Measurements from ENCODE around the gene HPGD. TPM values are rescaled to one million over a fixed set of nuclear protein-coding genes. Genes with fewer than 3 reads are reported as not detected.

The HPGD gene
- total and polyA plus RNA-seq, 7 experiments from 2014 or later, result 2.5 to 13.5 (median 6.3) TPM

GRCh38 chr4:174474457-174475075, 47.7 kb downstream of the HPGD start:
- ATAC-seq (no peak), DNase-seq (no peak)
- Histone ChIP-seq H3K4me3 (ENCODE audit: low read length) (no peak overlapping the region), H3K9me3 (ENCODE audit: control insufficient read depth in 2 of 3, low read length in 3 of 3) (no peaks in the 10 kb centered on the region), H3K4me1 (ENCODE audit: control insufficient read depth in 2 of 2, insufficient read depth in 2 of 2, low read length in 2 of 2) (no peaks in the 10 kb centered on the region), H3K36me3 (ENCODE audit: control insufficient read depth in 2 of 3, insufficient read depth in 3 of 3, low read length in 3 of 3) (no peaks in the 10 kb centered on the region), H3K27me3 (ENCODE audit: control insufficient read depth in 2 of 2, insufficient read depth in 2 of 2, low read length in 2 of 2) (no peaks in the 10 kb centered on the region), H3K27ac (ENCODE audit: low read depth, low read length) (no peak overlapping the region)
- Mint-ChIP-seq H3K9me3 (peaks cover 0 to 5% (median 0%) of the 10 kb centered on the region in 11 donors), H3K36me3 (no peaks in the 10 kb centered on the region), H3K4me3 (no peak overlapping the region), H3K4me1 (peaks cover 0 to 4% (median 0%) of the 10 kb centered on the region in 7 donors), H3K27ac (no peak overlapping the region), H3K27me3 (peaks cover 0 to 10% (median 0%) of the 10 kb centered on the region in 5 donors)
- ChIA-PET POLR2A (no interaction called here), CTCF (no interaction called here)
- intact Hi-C loops (cut with micrococcal nuclease), result no loop called here

DNA sequence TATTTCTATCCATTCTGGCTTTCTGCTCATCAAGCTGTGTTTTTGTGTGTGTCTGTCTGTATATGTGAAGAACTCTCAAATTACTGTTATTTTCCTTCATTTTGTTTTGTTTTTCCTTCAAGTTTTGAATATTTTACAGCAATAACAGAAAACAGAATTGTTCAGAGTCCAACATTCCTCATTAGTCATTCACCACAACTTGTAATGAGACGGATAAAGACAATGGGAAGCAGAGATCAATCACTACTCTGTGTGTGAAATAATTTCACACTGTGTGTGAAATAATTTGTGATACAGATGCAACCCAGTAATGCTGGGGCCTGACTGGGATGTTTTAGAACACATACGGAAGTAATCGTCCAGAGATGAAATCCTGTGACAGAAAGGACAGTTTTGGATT, 55.2 kb downstream of the HPGD start:
- Histone ChIP-seq H3K4me1 (ENCODE audit: control insufficient read depth in 2 of 2, insufficient read depth in 2 of 2, low read length in 2 of 2) (no peaks in the 10 kb centered on the region), H3K27ac (ENCODE audit: low read depth, low read length) (no peak overlapping the region), H3K9me3 (ENCODE audit: control insufficient read depth in 2 of 3, low read length in 3 of 3) (peaks cover 0 to 5% (median 0%) of the 10 kb centered on the region in 3 experiments), H3K36me3 (ENCODE audit: control insufficient read depth in 2 of 3, insufficient read depth in 3 of 3, low read length in 3 of 3) (no peaks in the 10 kb centered on the region), H3K27me3 (ENCODE audit: control insufficient read depth in 2 of 2, insufficient read depth in 2 of 2, low read length in 2 of 2) (no peaks in the 10 kb centered on the region), H3K4me3 (ENCODE audit: low read length) (no peak overlapping the region)
- H3K36me3 Mint-ChIP-seq, result no peaks in the 10 kb centered on the region
- intact Hi-C loops (cut with micrococcal nuclease), result no loop called here
- H3K4me3 Mint-ChIP-seq, result no peak overlapping the region
- ChIA-PET CTCF (no interaction called here), POLR2A (no interaction called here)
- peaks cover 0 to 4% (median 0%) of the 10 kb centered on the region in 7 donors for H3K4me1 Mint-ChIP-seq
- H3K27me3 Mint-ChIP-seq, result peaks cover 0 to 8% (median 6%) of the 10 kb centered on the region in 5 donors
- DNase-seq (no peak), ATAC-seq (no peak)
- H3K27ac Mint-ChIP-seq, result no peak overlapping the region
- peaks cover 0 to 10% (median 5%) of the 10 kb centered on the region in 11 donors for H3K9me3 Mint-ChIP-seq

- Mint-ChIP-seq H3K9me3 (peaks cover 0 to 12% (median 5%) of the 10 kb centered on the region in 11 donors), H3K27ac (no peak overlapping the region), H3K4me3 (no peak overlapping the region), H3K36me3 (no peaks in the 10 kb centered on the region), H3K27me3 (peaks cover 0 to 8% (median 4%) of the 10 kb centered on the region in 5 donors), H3K4me1 (peaks cover 0 to 1% (median 0%) of the 10 kb centered on the region in 7 donors)
- Histone ChIP-seq H3K4me1 (ENCODE audit: control insufficient read depth in 2 of 2, insufficient read depth in 2 of 2, low read length in 2 of 2) (no peaks in the 10 kb centered on the region), H3K27ac (ENCODE audit: low read depth, low read length) (no peak overlapping the region), H3K27me3 (ENCODE audit: control insufficient read depth in 2 of 2, insufficient read depth in 2 of 2, low read length in 2 of 2) (no peaks in the 10 kb centered on the region), H3K4me3 (ENCODE audit: low read length) (no peak overlapping the region), H3K9me3 (ENCODE audit: control insufficient read depth in 2 of 3, low read length in 3 of 3) (peaks cover 0 to 5% (median 0%) of the 10 kb centered on the region in 3 experiments), H3K36me3 (ENCODE audit: control insufficient read depth in 2 of 3, insufficient read depth in 3 of 3, low read length in 3 of 3) (no peaks in the 10 kb centered on the region)
- ChIA-PET CTCF (no interaction called here), POLR2A (no interaction called here)
- intact Hi-C loops (cut with micrococcal nuclease), result no loop called here
- DNase-seq (no peak), ATAC-seq (peak; percentile 54)
These were observed 57.3 kb downstream of the HPGD start for GRCh38 chr4:174464949-174465348.

- no peak for ATAC-seq
- Mint-ChIP-seq H3K4me3 (no peak overlapping the region), H3K36me3 (no peaks in the 10 kb centered on the region)
These were observed 60.7 kb downstream of the HPGD start for GRCh38 chr4:174461466-174462106.

DNA sequence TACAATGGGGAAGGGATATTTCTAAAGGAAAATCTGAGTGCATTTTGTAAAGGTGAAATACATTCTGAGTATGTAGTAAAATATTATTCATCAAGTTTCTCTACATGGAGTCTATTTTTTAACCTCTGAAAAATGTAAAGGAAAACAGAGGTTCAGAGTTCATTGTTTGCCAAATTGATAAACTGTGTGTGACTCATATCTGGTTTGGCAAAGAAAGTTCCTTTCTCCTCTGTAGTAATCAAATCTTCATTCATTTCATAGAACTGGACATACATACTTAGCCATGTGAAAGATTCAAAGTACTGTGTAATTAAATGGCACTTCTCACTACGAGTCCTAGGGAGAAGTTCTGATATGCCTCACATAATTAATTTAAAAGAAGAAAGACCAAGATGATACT, 61.6 kb downstream of the HPGD start:
- H3K9me3 Mint-ChIP-seq, result peaks cover 0 to 12% (median 5%) of the 10 kb centered on the region in 11 donors
- H3K27me3 Mint-ChIP-seq, result peaks cover 0 to 4% (median 0%) of the 10 kb centered on the region in 5 donors
- intact Hi-C loops (cut with micrococcal nuclease), result no loop called here
- H3K36me3 Mint-ChIP-seq, result no peaks in the 10 kb centered on the region
- ChIA-PET CTCF (no interaction called here), POLR2A (no interaction called here)
- no peak overlapping the region for H3K27ac Mint-ChIP-seq
- DNase-seq (no peak), ATAC-seq (no peak)
- peaks cover 0 to 1% (median 0%) of the 10 kb centered on the region in 7 donors for H3K4me1 Mint-ChIP-seq
- no peak overlapping the region for H3K27ac ChIP-seq (ENCODE audit: low read depth, low read length)
- peaks cover 0 to 5% (median 0%) of the 10 kb centered on the region in 3 experiments for H3K9me3 ChIP-seq (ENCODE audit: control insufficient read depth in 2 of 3, low read length in 3 of 3)
- no peak overlapping the region for H3K4me3 Mint-ChIP-seq
- no peaks in the 10 kb centered on the region for H3K4me1 ChIP-seq (ENCODE audit: control insufficient read depth in 2 of 2, insufficient read depth in 2 of 2, low read length in 2 of 2)
- no peak overlapping the region for H3K4me3 ChIP-seq (ENCODE audit: low read length)
- H3K36me3 ChIP-seq (ENCODE audit: control insufficient read depth in 2 of 3, insufficient read depth in 3 of 3, low read length in 3 of 3), result no peaks in the 10 kb centered on the region
- H3K27me3 ChIP-seq (ENCODE audit: control insufficient read depth in 2 of 2, insufficient read depth in 2 of 2, low read length in 2 of 2), result no peaks in the 10 kb centered on the region

More at GRCh38 chr4:174461466-174462106, 60.7 kb downstream of the HPGD start:
- H3K27ac ChIP-seq (ENCODE audit: low read depth, low read length), result no peak overlapping the region
- CTCF ChIA-PET, result no interaction called here
- POLR2A ChIA-PET, result no interaction called here
- no peaks in the 10 kb centered on the region for H3K4me1 ChIP-seq (ENCODE audit: control insufficient read depth in 2 of 2, insufficient read depth in 2 of 2, low read length in 2 of 2)
- H3K4me1 Mint-ChIP-seq, result peaks cover 0 to 1% (median 0%) of the 10 kb centered on the region in 7 donors
- intact Hi-C loops (cut with micrococcal nuclease), result no loop called here
- peaks cover 0 to 5% (median 0%) of the 10 kb centered on the region in 3 experiments for H3K9me3 ChIP-seq (ENCODE audit: control insufficient read depth in 2 of 3, low read length in 3 of 3)
- no peak overlapping the region for H3K27ac Mint-ChIP-seq
- no peak overlapping the region for H3K4me3 ChIP-seq (ENCODE audit: low read length)
- peaks cover 0 to 12% (median 5%) of the 10 kb centered on the region in 11 donors for H3K9me3 Mint-ChIP-seq
- no peaks in the 10 kb centered on the region for H3K36me3 ChIP-seq (ENCODE audit: control insufficient read depth in 2 of 3, insufficient read depth in 3 of 3, low read length in 3 of 3)
- DNase-seq, result no peak
- H3K27me3 ChIP-seq (ENCODE audit: control insufficient read depth in 2 of 2, insufficient read depth in 2 of 2, low read length in 2 of 2), result no peaks in the 10 kb centered on the region
- peaks cover 0 to 4% (median 0%) of the 10 kb centered on the region in 5 donors for H3K27me3 Mint-ChIP-seq

DNA sequence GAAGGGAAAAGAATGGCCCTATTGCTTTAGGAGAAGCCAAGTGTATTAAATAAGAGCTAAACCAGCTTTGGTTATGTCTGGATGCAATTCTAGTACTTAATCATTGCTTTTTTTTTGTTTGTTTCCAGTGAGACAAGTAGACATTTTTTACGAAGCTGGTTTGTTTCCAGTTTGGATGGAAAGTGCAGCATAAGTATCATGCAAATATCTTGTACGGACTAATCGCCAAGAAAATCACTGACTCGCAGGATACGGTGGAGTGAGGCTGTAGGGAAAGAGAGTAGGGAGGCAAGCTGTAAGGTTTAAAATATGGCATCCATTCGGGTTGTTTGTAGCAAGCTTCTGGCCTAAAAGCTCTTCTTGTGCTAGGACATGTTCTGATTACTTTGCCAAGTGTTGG, 64.8 kb downstream of the HPGD start:
- Mint-ChIP-seq H3K4me1 (no peaks in the 10 kb centered on the region), H3K9me3 (peaks cover 0 to 8% (median 0%) of the 10 kb centered on the region in 11 donors), H3K36me3 (no peaks in the 10 kb centered on the region), H3K27ac (no peak overlapping the region), H3K4me3 (no peak overlapping the region), H3K27me3 (peaks cover 0 to 3% (median 0%) of the 10 kb centered on the region in 5 donors)
- ATAC-seq, result no peak
- intact Hi-C loops (cut with micrococcal nuclease), result no loop called here
- Histone ChIP-seq H3K36me3 (ENCODE audit: control insufficient read depth in 2 of 3, insufficient read depth in 3 of 3, low read length in 3 of 3) (no peaks in the 10 kb centered on the region), H3K27me3 (ENCODE audit: control insufficient read depth in 2 of 2, insufficient read depth in 2 of 2, low read length in 2 of 2) (no peaks in the 10 kb centered on the region), H3K4me3 (ENCODE audit: low read length) (no peak overlapping the region), H3K4me1 (ENCODE audit: control insufficient read depth in 2 of 2, insufficient read depth in 2 of 2, low read length in 2 of 2) (no peaks in the 10 kb centered on the region), H3K9me3 (ENCODE audit: control insufficient read depth in 2 of 3, low read length in 3 of 3) (no peaks in the 10 kb centered on the region), H3K27ac (ENCODE audit: low read depth, low read length) (no peak overlapping the region)
- ChIA-PET POLR2A (no interaction called here), CTCF (no interaction called here)
- no peak for DNase-seq

Measured in naive thymus-derived CD4-positive, alpha-beta T cell (primary cell).